Posterior cingulate gyrus (tissue), 11 donors: Measurements from ENCODE around the gene SRM.
A peak's percentile ranks its signal among the peaks of the same experiment; 100 is the strongest.
"Not testable (repeated sequence)": the region's sequence is repeated elsewhere in the genome, so short reads cannot be mapped to it uniquely, and the experiment has no call there.

ENCODE experiments used
- DNase-seq, 10 donors: peaks; one replicate each; pipeline versions ENCODE4 v3.0.0 to v3.0.0-alpha.2; 2020 to 2021; ENCODE audit warnings: mixed read lengths in 3 of 10
- intact Hi-C: fragments of 100-400 bp; cut with DNase I; formaldehyde crosslinking; loops from one replicate; pipeline ENCODE4 v1.15.1; 2023

Gene SRM

GRCh38 chr1:11046625-11047365 lies 13.0 kb downstream of the SRM start, which contains the start of gene MASP2:
TSS of gene MASP2 (minus strand) at chr1:11047239. CDS start at chr1:11047207, 32 bp downstream.
- intact Hi-C loops, result no loop called here
- DNase-seq, result peak in 3 of 10 donors; percentile 56 to 82 (median 72)

- DNase-seq, result peak in 2 of 10 donors; percentile 25 to 29
- intact Hi-C loops, result no loop called here
Observed at GRCh38 chr1:11046270-11046566, 13.6 kb downstream of the SRM start.

GRCh38 chr1:11045428-11046269 lies 14.2 kb downstream of the SRM start:
- intact Hi-C loops, result no loop called here
- DNase-seq, result peak in 4 of 10 donors; percentile 10 to 71 (median 38)

GRCh38 chr1:11044849-11045427 lies 14.9 kb downstream of the SRM start:
- DNase-seq, result peak in 2 of 10 donors; percentile 48 to 53
- intact Hi-C loops, result no loop called here

- peak in 2 of 10 donors; percentile 31 to 47 for DNase-seq
- intact Hi-C loops, result no loop called here
Observed at GRCh38 chr1:11044086-11044848, 15.6 kb downstream of the SRM start.

- peak in 3 of 10 donors; percentile 35 to 64 (median 42) for DNase-seq
- intact Hi-C loops, result no loop called here
Observed at GRCh38 chr1:11042995-11043874, 16.6 kb downstream of the SRM start.

GRCh38 chr1:11042065-11042464 lies 17.8 kb downstream of the SRM start:
- no peak for DNase-seq
- intact Hi-C loops, result no loop called here

- intact Hi-C loops, result no loop called here
- no peak for DNase-seq
Observed at GRCh38 chr1:11041048-11041447, 18.8 kb downstream of the SRM start.

GRCh38 chr1:11040105-11040429 lies 19.8 kb downstream of the SRM start:
- intact Hi-C loops, DNase-seq: not testable (repeated sequence)

GRCh38 chr1:11039351-11040104 lies 20.3 kb downstream of the SRM start:
- intact Hi-C loops, result no loop called here
- no peak for DNase-seq

- peak; percentile 81 to 98 (median 92) for DNase-seq
- intact Hi-C loops, result loop anchor here (2.0 kb wide), 1 partner anchor 607 kb away; no protein-coding TSS in a partner anchor
Observed at GRCh38 chr1:11037740-11038182, 22.1 kb downstream of the SRM start.

GRCh38 chr1:11037019-11037739 lies 22.6 kb downstream of the SRM start:
- intact Hi-C loops, result loop anchor here (2.0 kb wide), 1 partner anchor 608 kb away; no protein-coding TSS in a partner anchor

GRCh38 chr1:11031624-11032262 lies 28.1 kb downstream of the SRM start:
- peak in 2 of 10 donors; percentile 10 to 48 for DNase-seq
- intact Hi-C loops, result no loop called here

More at GRCh38 chr1:11037019-11037739, 22.6 kb downstream of the SRM start:
- not testable (repeated sequence) for DNase-seq

GRCh38 chr1:11030865-11031264 lies 29.0 kb downstream of the SRM start:
- no peak for DNase-seq
- intact Hi-C loops, result no loop called here

GRCh38 chr1:11028018-11028417 lies 31.8 kb downstream of the SRM start:
- intact Hi-C loops, result no loop called here
- DNase-seq, result no peak

GRCh38 chr1:11027316-11027715 lies 32.5 kb downstream of the SRM start:
- DNase-seq, result no peak
- intact Hi-C loops, result no loop called here

- no peak for DNase-seq
- intact Hi-C loops, result no loop called here
Observed at GRCh38 chr1:11026903-11027302, 32.9 kb downstream of the SRM start.

GRCh38 chr1:11026052-11026451 lies 33.8 kb downstream of the SRM start:
- DNase-seq, result no peak

More at GRCh38 chr1:11026052-11026451, 33.8 kb downstream of the SRM start:
- intact Hi-C loops, result no loop called here
